T-helper 1 cell (primary cell): Measurements from ENCODE around the gene ZFX.
"Not testable (repeated sequence)": the region's sequence is repeated elsewhere in the genome, so short reads cannot be mapped to it uniquely, and the experiment has no call there.

Experiments used
- DNase-seq, 5 donors: peaks; one replicate each; pipeline ENCODE4 v3.0.0-alpha.2; 2012 to 2020

ZFX gene

DNA sequence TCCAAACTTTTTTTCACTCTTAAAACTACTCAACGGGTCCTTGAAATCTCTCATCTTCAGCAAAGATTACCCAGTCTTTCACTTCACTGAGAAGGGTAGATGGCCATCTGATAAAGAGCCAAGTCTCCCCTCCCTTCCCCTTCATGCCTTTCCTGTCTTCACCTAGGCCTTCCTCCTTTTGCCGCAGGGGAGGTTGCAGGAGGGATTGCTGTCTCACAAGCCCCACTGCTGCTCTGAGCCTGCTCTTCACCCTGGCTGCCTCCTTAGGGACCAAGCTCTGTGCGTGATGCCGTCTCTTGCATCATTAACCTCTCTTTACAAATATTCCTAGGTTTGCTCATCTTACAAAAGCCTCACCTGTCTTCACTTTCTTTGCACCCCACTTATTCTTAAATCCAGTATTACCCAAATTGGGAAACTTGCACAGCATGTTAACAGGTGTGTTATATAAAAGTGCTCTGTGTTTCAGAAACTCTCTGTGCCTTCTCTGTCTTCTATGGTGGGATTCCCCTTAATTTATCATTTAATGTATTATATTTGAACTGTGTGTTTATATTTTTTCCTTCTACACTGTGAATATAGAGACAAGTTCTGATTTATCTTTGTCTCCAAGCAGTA, 3.8 kb downstream of the ZFX start:
- DNase-seq = peak in 3 of 5 donors; percentile 4 to 22 (median 11)

DNA sequence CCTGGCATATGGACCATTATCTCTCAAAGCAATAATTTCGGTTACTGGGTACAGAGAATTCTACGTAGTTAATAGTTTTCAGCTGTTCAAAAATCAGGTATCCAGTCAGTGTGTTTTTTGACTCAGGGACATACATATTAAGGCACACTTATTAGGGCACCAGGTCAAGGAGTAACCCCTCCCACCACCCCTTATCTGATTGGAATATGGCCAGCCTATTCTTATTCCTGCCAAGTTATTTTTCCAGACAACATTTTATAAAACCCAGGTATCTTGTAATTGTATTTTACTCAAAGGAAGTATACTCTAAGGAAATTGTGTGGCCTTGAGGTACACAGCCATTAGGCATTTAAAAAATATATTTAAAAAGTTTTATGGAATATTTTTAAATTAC, 4.3 kb downstream of the ZFX start:
- DNase-seq = no peak

DNA sequence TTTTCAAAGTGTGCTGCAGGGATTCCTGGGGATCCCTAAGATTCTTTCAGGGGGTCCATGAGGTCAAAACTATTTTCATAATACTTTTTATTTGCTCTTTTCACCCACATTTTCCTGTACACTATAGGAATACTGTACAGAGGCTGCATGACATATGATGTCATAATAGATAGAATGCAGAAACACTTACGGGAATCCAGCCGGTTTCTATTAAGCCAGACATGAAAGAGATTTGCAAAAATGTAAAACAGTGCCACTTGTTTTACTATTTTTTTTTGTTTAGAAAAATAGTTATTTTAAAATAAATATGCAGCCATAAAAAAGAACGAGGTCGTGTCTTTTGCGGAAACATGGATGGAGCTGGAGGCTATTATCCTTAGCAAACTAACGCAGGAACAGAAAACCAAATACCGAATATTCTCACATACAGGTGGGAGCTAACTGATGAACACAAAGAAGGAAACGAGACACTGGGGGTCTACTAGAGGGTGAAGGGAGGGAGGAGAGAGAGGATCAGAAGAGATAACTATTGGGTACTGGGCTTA, 5.0 kb downstream of the ZFX start:
- no peak for DNase-seq

- DNase-seq = not testable (repeated sequence)
These were observed 6.2 kb downstream of the ZFX start for GRCh38 chrX:24155747-24156146.

DNA sequence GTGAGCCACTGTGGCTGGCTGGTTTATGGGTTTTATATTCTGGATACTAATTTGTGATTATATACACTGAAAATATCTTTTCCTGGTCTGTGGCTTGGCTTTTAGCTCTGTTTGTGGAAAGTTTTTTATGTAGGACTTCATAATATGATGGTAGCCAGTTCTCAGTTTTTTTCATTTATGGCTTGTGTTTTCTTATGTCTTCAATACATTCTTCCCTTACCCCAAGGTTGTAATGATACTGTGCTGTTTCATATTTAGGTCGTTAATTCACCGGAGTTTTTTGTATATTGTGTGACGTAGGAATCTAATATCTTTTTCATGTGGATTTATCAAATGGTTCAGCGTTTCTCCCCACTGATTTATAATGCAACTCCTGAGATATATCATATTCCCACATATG, 6.6 kb downstream of the ZFX start:
- no peak for DNase-seq

DNA sequence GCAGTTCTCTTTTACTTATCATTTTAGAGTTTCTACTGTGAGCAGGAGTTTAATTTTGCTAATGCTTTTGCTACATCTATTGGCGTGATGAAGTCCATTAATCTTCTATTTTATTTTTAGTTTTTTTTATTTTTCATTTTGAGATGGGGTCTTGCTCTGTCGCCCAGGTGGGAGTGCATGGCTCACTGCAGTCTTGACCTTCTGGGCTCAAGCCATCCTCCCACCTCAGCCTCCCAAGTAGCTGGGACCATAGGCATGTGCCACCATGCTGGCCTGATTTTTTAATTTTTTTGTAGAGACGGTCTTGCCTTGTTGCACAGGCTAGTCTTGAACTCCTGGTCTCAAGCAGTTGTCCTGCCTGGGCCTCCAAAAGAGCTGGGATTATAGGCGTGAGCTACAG, 9.4 kb downstream of the ZFX start:
- no peak for DNase-seq

DNA sequence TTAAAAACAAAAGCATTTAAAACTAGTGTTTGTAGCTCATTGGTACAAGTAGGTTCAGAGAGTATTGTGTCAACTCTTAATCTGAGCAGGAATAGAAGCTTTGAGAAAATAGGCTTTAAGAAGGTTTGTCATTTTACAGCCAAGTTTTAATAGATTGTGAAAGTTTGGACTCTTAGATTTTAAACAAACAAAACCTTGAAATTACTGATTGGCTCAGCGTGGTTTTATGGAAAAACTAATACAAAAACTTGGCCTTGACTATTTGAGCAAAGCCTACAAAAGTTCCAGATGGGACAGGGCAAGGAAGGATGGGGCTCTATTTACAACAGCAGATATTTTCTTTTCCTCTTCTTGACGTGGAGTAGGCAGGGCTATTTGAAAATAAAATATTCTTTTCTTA, 16.5 kb downstream of the ZFX start:
- no peak for DNase-seq

DNA sequence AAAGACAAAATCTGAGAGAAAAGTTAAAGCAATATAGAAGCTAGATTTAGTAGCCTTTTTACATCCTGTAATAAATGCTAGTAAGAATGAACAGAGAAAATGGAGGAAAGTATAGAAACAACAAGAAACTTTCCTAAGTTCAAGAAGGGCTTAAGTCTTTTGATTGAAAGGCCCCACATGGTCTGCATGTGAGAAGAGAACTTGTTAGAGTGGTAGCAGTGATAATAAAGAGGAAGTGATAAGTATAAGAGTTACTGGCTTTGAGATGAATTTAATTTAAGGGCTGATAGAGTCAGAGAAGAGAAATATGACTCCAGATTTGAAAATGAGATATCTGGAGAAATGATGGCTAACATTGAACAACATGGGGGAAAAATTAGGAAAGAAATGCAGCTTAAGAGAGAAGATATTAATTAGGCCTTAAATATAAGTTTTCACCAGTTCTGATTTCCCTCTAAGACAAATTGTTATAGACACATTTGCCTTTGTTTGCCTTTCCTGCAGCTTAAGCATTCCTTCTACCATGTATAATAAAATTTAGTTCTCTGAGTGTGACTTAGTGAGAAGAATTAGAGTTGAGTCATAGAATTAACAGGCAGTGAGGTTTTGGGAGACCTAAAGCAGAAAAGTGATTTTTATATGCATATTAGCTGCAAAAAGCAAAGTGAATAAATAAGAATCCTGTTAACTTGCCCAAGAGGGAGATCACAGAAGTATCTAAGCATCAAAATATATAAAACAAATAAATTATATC, 18.4 kb downstream of the ZFX start:
- no peak for DNase-seq

GRCh38 chrX:24168807-24169206, 19.3 kb downstream of the ZFX start:
- peak in 1 of 5 donors; percentile 76 for DNase-seq

GRCh38 chrX:24169211-24169610, 19.7 kb downstream of the ZFX start:
- DNase-seq = no peak

DNA sequence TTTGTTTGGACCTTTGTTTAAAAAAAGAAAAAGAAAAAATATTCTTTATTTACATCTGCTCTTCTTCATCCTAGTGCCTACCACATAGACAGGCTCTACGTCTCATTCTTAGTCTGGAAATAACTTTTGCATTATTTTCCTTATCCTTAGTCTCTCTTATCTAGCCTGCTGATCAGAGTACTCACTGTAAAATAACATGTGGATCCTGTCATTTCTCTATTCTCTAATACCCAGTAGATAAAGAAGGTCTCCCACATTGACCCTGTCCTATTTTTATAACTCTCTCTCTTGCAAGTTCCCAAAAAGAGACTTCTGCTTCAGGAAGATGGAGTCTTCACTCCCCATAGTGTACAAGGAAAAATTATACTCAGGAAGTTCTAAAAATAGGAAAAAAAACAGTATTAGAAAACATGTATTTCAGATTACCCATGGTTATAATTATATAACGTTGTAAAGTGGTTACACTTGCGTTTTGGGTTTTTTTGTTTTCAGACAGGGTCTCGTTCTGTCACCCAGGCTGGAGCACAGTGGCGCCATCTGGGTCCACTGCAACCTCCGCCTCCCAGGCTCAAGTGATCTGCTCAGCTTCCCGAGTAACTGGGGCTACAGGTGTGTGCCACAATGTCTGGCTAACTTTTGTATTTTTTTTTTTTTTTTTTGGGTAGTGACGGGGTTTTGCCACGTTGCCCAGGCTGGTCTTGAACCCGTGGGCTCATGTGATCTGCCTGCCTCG, 23.8 kb downstream of the ZFX start:
- no peak for DNase-seq

DNA sequence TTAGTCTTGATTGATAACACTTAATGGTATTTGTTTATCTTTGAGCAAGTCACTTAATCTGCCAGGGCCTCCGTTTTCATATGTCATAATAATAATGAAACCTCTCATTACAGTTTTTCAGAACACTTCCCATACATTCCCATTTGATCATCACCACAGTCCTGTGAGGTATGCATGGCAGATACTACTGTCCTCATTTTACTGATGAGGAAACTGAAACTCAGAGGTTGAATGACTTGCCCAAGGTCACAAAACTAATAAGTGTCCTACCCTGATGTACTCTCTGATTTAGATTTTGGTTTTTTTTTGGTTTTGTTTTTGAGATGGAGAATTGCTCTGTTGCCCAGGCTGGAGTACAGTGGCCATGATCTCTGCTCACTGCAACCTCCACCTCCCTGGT, 25.7 kb downstream of the ZFX start:
- DNase-seq = peak in 1 of 5 donors; percentile 17

- DNase-seq = no peak
These were observed 28.9 kb downstream of the ZFX start for GRCh38 chrX:24178441-24178840.

DNA sequence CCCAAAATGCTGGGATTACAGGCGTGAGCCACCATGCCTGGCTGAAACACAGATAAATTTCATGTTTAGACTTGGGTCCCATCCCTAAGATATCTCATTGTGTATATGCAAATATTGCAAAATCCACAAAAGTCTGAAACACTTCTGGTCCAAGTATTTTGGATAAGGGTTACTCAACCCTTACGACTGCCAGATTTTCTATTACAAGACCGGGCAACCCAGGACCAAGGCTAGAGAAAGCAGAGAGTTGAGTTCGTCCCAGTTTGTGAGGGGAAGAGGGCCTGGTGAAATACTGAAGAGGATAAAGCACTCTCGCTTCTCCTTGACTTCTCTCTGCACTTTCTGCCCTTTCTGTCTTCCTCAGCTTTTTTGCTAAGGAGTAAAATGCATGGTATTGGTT, 34.5 kb downstream of the ZFX start:
- DNase-seq = no peak

GRCh38 chrX:24186483-24186882, 37.0 kb downstream of the ZFX start:
- DNase-seq = no peak

- no peak for DNase-seq
These were observed 37.5 kb downstream of the ZFX start for GRCh38 chrX:24186986-24187385.

DNA sequence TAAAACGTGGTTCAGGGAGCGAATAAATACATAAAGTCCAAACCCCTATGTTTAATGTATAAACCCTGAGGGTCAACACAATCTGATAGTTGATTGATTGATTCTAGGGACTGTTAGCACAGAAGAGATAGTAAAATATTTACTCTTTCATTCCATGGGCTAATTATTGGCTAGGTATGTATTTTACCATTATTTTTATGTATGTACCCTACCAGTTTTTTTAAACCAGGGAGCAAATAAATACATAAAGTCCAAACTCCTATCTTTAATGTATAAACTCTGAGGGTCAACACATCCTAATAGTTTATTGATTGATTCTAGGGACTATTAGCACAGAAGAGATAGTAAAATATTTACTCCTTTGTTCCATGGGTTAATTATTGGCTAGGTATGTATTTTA, 40.0 kb downstream of the ZFX start:
- no peak for DNase-seq

DNA sequence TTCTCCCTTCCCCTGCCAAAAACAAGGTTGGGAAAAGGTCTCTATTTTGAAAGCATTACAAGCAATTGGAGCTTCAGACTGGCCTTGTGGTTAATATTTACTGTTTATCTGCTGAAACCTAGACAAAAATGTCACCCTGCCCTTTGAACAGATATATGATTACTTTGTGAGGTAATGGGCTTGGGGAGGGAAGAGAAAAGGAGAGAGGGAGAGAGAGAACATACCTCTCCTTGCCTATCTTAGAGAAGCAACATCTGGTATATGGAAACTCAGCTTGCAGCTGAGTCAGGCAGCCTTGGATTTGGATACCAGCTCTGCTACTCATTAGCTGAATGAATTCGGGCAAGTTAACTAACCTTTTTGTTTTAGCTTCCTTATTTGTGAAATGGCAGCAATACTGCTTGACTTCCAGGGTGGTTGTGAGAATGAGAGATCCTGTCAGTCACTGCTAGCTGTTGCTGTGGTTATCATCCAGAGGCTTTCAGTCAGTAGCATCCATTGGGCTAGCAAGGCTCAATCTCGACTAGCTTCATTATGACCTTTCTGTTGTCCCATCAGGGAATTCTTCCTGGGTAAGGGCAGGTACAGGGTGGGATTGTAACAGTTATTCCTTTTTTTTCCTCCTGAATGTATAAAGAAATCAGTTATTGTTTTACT, 41.1 kb downstream of the ZFX start:
- DNase-seq = no peak

- no peak for DNase-seq
These were observed 47.0 kb downstream of the ZFX start for GRCh38 chrX:24196509-24196908.

DNA sequence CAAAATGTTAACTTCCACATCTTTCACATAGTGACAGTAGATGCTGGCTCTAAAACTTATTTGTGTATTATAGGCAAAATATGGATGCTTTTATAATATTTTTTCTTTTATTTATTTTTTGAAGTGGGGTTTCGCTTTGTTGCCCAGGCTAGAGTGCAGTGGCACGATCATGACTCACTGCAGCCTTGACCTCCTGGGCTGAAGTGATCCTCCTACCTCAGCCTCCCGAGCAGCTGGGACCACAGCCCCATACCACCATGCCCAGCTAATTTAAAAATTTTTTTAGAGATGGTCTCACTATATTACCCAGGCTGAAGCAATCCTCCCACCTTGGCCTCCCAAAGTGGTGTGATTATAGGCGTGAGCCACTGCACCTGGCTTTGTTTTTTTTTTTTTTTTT, 48.6 kb downstream of the ZFX start:
- no peak for DNase-seq

DNA sequence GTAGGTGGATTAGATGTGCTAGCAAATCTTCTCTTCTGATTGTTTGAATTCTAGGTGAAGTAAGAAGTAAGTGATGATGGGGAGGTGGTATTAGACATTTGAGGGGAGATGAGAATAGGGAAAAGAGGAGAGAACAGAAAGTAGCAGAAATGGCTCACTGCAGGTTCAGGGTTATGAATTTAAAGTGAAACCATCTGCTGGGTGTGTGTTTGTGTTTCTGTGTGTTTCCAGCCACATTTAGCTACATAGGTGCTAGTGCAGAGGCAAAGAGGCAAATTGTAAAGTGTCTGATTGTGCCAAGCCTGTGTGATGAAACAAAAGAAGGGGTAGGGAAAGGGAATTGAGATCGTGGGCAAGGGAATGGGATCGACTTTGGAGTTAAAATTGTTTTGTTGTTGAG, 50.6 kb downstream of the ZFX start:
- DNase-seq = no peak

GRCh38 chrX:24201216-24201615, 51.7 kb downstream of the ZFX start:
- DNase-seq = no peak

DNA sequence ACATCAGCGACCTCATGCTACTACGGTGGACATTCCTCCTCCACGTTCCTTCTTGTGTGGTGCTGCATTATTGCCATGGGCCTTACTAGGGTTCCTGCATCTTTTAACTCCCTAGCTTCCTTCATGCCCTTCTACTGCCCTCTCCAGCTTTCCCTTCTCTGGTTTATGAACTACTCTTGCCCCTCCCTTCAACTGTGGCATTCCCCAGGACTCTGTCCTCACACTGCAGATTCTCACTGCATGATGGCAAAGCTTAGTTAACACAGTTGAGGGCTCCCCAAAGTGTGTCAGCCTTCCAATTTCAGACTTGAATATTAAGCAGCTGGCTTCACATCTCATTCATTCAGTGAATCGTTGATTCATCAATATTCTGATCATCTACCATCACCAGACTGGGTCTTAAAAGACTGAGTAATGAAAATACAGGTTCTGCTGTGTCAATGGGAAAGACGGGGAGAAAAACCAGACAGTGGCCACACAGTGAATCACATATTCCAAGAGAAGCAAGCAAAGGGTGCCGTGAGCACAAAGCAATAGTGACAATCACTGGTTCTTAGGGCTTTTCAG, 53.0 kb downstream of the ZFX start:
- no peak for DNase-seq
